Measurements from ENCODE around the gene ABCC6.
A peak's percentile ranks its signal among the peaks of the same experiment; 100 is the strongest.

Gene ABCC6

DNA sequence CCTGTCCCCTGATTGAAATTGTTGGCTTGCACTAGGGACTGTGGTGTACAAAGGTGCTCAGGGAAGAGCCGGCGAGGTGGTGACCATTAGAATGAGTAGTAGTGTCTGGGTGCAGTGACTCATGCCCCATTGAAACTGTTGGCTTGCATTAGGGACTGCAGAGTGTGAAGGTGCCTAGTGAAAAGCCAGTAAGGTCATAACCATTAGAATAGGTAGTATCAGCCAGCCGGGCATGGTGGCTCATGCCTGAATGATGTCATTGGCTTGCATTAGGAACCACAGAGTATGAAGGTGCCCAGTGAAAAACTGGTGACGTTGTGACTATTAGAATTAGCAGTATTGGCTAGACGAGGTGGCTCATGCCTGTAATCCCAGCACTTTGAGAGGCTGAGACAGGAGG, 78.9 kb downstream of the ABCC6 start:
- no peaks in the 10 kb centered on the region for H3K4me1 ChIP-seq (ENCODE audit: control insufficient read depth, insufficient read depth, low read length)
- TF ChIP-seq ZNF791 (tag by site-specific recombination; IDR thresholded peaks at IDR 0.05) (no peak), ZNF184 (tag by site-specific recombination; IDR thresholded peaks at IDR 0.05) (0 out of 2 replicates have a peak, but pooled peaks have one; percentile 35), HOXA7 (CRISPR knock-in tag; IDR thresholded peaks at IDR 0.05; ENCODE audit: borderline replicate concordance) (no peak), ZNF155 (tag by site-specific recombination; IDR thresholded peaks at IDR 0.05) (no peak), ZNF335 (tag by site-specific recombination; conservative IDR thresholded peaks at IDR 0.05) (0 out of 2 replicates have a peak, but pooled peaks have one; percentile 18)
- TF ChIP-seq, protein P1, sequence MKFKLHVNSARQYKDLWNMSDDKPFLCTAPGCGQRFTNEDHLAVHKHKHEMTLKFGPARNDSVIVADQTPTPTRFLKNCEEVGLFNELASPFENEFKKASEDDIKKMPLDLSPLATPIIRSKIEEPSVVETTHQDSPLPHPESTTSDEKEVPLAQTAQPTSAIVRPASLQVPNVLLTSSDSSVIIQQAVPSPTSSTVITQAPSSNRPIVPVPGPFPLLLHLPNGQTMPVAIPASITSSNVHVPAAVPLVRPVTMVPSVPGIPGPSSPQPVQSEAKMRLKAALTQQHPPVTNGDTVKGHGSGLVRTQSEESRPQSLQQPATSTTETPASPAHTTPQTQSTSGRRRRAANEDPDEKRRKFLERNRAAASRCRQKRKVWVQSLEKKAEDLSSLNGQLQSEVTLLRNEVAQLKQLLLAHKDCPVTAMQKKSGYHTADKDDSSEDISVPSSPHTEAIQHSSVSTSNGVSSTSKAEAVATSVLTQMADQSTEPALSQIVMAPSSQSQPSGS (tag by site-specific recombination; IDR thresholded peaks at IDR 0.05; ENCODE audit: low read depth): peak; percentile 51
- ChIA-PET CTCF (no interaction called here), POLR2A (no interaction called here)
- H3K4me3 ChIP-seq (ENCODE audit: low read depth, low read length): no peak overlapping the region
- peaks cover under 1 to 41% of the 10 kb centered on the region in 2 experiments; a peak in 2 of 3 replicates for H3K36me3 ChIP-seq (ENCODE audit: control insufficient read depth in 2 of 2, insufficient read depth in 1 of 2, low read length in 2 of 2)
- no peak overlapping the region for H3K27ac ChIP-seq (ENCODE audit: extremely low read depth, low read depth, low read length)
- no peaks in the 10 kb centered on the region for H3K9me3 ChIP-seq (ENCODE audit: control insufficient read depth, insufficient read depth, low read depth, low read length)

DNA sequence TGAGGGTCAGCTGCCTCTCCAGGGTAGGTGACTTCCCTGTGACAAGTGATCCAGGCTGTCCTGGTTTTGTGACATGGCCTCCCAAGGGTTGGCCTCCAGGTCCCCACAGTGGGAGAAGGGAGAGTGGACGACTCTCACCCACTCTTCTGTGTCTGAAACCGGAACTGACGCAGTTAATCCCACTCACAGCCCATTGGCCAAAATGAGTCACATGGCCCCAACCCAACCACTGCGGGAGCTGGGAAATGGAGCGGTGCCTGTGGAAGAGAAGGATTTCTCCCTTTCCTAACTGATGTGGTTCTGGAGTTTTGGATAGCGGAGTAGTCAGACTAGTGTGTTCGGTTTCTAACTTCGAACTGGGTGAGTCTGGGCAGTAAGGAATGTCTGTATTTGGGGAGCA, 79.4 kb downstream of the ABCC6 start:
- TF ChIP-seq, protein P2, sequence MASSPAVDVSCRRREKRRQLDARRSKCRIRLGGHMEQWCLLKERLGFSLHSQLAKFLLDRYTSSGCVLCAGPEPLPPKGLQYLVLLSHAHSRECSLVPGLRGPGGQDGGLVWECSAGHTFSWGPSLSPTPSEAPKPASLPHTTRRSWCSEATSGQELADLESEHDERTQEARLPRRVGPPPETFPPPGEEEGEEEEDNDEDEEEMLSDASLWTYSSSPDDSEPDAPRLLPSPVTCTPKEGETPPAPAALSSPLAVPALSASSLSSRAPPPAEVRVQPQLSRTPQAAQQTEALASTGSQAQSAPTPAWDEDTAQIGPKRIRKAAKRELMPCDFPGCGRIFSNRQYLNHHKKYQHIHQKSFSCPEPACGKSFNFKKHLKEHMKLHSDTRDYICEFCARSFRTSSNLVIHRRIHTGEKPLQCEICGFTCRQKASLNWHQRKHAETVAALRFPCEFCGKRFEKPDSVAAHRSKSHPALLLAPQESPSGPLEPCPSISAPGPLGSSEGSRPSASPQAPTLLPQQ (tag by site-specific recombination; IDR thresholded peaks at IDR 0.05): no peak
- TF ChIP-seq ZNF146 (tag by site-specific recombination; IDR thresholded peaks at IDR 0.05) (no peak), HOXA7 (CRISPR knock-in tag; IDR thresholded peaks at IDR 0.05; ENCODE audit: borderline replicate concordance) (no peak), ZNF843 (tag by site-specific recombination; IDR thresholded peaks at IDR 0.05) (no peak), GLI4 (tag by site-specific recombination; IDR thresholded peaks at IDR 0.05) (no peak), ZNF174 (tag by site-specific recombination; IDR thresholded peaks at IDR 0.05) (no peak), ZNF138 (tag by site-specific recombination; IDR thresholded peaks at IDR 0.05; ENCODE audit: borderline replicate concordance) (no peak), ZNF501 (tag by site-specific recombination; IDR thresholded peaks at IDR 0.05) (no peak), ZEB2 (tag by site-specific recombination; IDR thresholded peaks at IDR 0.05) (no peak), ZNF707 (tag by site-specific recombination; IDR thresholded peaks at IDR 0.05) (no peak), ZXDB (tag by site-specific recombination; IDR thresholded peaks at IDR 0.05) (no peak), ZNF114 (tag by site-specific recombination; IDR thresholded peaks at IDR 0.05) (no peak), ZNF366 (tag by site-specific recombination; conservative IDR thresholded peaks at IDR 0.05) (no peak)
- TF ChIP-seq, protein P3, sequence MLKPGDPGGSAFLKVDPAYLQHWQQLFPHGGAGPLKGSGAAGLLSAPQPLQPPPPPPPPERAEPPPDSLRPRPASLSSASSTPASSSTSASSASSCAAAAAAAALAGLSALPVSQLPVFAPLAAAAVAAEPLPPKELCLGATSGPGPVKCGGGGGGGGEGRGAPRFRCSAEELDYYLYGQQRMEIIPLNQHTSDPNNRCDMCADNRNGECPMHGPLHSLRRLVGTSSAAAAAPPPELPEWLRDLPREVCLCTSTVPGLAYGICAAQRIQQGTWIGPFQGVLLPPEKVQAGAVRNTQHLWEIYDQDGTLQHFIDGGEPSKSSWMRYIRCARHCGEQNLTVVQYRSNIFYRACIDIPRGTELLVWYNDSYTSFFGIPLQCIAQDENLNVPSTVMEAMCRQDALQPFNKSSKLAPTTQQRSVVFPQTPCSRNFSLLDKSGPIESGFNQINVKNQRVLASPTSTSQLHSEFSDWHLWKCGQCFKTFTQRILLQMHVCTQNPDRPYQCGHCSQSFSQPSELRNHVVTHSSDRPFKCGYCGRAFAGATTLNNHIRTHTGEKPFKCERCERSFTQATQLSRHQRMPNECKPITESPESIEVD (tag by site-specific recombination; IDR thresholded peaks at IDR 0.05): no peak
- TF ChIP-seq, protein P4, sequence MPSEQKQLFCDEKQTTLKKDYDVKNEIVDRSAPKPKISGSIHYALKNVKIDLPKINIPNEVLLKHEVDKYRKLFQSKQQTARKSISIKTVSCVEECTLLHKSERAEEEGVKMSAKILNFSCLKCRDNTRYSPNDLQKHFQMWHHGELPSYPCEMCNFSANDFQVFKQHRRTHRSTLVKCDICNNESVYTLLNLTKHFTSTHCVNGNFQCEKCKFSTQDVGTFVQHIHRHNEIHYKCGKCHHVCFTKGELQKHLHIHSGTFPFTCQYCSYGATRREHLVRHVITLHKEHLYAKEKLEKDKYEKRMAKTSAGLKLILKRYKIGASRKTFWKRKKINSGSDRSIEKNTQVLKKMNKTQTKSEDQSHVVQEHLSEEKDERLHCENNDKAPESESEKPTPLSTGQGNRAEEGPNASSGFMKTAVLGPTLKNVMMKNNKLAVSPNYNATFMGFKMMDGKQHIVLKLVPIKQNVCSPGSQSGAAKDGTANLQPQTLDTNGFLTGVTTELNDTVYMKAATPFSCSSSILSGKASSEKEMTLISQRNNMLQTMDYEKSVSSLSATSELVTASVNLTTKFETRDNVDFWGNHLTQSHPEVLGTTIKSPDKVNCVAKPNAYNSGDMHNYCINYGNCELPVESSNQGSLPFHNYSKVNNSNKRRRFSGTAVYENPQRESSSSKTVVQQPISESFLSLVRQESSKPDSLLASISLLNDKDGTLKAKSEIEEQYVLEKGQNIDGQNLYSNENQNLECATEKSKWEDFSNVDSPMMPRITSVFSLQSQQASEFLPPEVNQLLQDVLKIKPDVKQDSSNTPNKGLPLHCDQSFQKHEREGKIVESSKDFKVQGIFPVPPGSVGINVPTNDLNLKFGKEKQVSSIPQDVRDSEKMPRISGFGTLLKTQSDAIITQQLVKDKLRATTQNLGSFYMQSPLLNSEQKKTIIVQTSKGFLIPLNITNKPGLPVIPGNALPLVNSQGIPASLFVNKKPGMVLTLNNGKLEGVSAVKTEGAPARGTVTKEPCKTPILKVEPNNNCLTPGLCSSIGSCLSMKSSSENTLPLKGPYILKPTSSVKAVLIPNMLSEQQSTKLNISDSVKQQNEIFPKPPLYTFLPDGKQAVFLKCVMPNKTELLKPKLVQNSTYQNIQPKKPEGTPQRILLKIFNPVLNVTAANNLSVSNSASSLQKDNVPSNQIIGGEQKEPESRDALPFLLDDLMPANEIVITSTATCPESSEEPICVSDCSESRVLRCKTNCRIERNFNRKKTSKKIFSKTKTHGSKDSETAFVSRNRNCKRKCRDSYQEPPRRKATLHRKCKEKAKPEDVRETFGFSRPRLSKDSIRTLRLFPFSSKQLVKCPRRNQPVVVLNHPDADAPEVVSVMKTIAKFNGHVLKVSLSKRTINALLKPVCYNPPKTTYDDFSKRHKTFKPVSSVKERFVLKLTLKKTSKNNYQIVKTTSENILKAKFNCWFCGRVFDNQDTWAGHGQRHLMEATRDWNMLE (tag by site-specific recombination; conservative IDR thresholded peaks at IDR 0.05; ENCODE audit: low read depth): no peak
- TF ChIP-seq, protein P5, sequence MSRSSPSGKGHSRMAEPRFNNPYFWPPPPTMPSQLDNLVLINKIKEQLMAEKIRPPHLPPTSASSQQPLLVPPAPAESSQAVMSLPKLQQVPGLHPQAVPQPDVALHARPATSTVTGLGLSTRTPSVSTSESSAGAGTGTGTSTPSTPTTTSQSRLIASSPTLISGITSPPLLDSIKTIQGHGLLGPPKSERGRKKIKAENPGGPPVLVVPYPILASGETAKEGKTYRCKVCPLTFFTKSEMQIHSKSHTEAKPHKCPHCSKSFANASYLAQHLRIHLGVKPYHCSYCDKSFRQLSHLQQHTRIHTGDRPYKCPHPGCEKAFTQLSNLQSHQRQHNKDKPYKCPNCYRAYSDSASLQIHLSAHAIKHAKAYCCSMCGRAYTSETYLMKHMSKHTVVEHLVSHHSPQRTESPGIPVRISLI (tag by site-specific recombination; IDR thresholded peaks at IDR 0.05): no peak
- TF ChIP-seq, protein P6, sequence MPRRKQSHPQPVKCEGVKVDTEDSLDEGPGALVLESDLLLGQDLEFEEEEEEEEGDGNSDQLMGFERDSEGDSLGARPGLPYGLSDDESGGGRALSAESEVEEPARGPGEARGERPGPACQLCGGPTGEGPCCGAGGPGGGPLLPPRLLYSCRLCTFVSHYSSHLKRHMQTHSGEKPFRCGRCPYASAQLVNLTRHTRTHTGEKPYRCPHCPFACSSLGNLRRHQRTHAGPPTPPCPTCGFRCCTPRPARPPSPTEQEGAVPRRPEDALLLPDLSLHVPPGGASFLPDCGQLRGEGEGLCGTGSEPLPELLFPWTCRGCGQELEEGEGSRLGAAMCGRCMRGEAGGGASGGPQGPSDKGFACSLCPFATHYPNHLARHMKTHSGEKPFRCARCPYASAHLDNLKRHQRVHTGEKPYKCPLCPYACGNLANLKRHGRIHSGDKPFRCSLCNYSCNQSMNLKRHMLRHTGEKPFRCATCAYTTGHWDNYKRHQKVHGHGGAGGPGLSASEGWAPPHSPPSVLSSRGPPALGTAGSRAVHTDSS (tag by site-specific recombination; IDR thresholded peaks at IDR 0.05): no peak
- ChIA-PET CTCF (no interaction called here), POLR2A (no interaction called here)
- Histone ChIP-seq H3K36me3 (ENCODE audit: control insufficient read depth in 2 of 2, insufficient read depth in 1 of 2, low read length in 2 of 2) (peaks cover 5 to 44% of the 10 kb centered on the region in 2 experiments; a peak in 2 of 3 replicates), H3K9me3 (ENCODE audit: control insufficient read depth, insufficient read depth, low read depth, low read length) (no peaks in the 10 kb centered on the region), H3K4me3 (ENCODE audit: low read depth, low read length) (no peak overlapping the region), H3K4me1 (ENCODE audit: control insufficient read depth, insufficient read depth, low read length) (no peaks in the 10 kb centered on the region), H3K27ac (ENCODE audit: extremely low read depth, low read depth, low read length) (no peak overlapping the region)
